Ascending aorta (tissue), 2 donors: ENCODE results near the gene FOXN3. TPM values are rescaled to one million over a fixed set of nuclear protein-coding genes. Genes with fewer than 3 reads are reported as not detected.
A peak's percentile ranks its signal among the peaks of the same experiment; 100 is the strongest.

Source experiments
- DNase-seq, 2 donors: peaks; one replicate each; pipeline ENCODE4 v3.0.0-alpha.2; 2019; ENCODE audit warnings: low spot score in 2 of 2
- H3K27ac ChIP-seq, 2 donors: fragments of 200-600 bp; sonication (generic); one replicate each; pipeline ENCODE4 v1.5.1; 2016 to 2017; ENCODE audit warnings: mild to moderate bottlenecking in 1 of 2
- H3K27me3 ChIP-seq: fragments of 200-600 bp; sonication (generic); one replicate; pipeline ENCODE4 v1.5.1; 2017
- H3K36me3 ChIP-seq, 2 donors: fragments of 200-600 bp; sonication (generic); one replicate each; pipeline ENCODE4 v1.5.1; 2016
- H3K4me1 ChIP-seq, 2 donors: fragments of 200-600 bp; sonication (generic); one replicate each; pipeline ENCODE4 v1.5.1; 2016 to 2017; ENCODE audit warnings: mild to moderate bottlenecking in 1 of 2
- H3K4me3 ChIP-seq, 2 donors: fragments of 200-600 bp; sonication (generic); one replicate each; pipeline ENCODE4 v1.5.1; 2016 to 2017; ENCODE audit warnings: mild to moderate bottlenecking in 1 of 2
- H3K9me3 ChIP-seq, 2 donors: fragments of 200-600 bp; sonication (generic); one replicate each; pipeline ENCODE4 v1.5.1; 2016
- intact Hi-C: fragments of 100-400 bp; cut with DNase I; formaldehyde crosslinking; loops from one replicate; pipeline ENCODE4 v1.15.1; 2023
- total RNA-seq: library from RNA; depleted of rRNA; stranded (reverse); fragments of >200 nt; gene quantifications from one replicate; pipeline ENCODE4 v1.1.0, GENCODE V29; 2016
- TF ChIP-seq, protein P1 (sequence below), 3 experiments: fragments of 200-600 bp in 2 of 3; fragments of 450-650 bp in 1 of 3; sonication (generic) in 2 of 3; IDR thresholded peaks; one replicate each; pipeline ENCODE4 v1.5.1; 2016 to 2019; ENCODE audit warnings: antibody characterized with exemption in 3 of 3, mild to moderate bottlenecking in 1 of 3, moderate library complexity in 1 of 3

The FOXN3 gene
- total RNA-seq, 1 donor from 2014 or later: 96.3 TPM

DNA sequence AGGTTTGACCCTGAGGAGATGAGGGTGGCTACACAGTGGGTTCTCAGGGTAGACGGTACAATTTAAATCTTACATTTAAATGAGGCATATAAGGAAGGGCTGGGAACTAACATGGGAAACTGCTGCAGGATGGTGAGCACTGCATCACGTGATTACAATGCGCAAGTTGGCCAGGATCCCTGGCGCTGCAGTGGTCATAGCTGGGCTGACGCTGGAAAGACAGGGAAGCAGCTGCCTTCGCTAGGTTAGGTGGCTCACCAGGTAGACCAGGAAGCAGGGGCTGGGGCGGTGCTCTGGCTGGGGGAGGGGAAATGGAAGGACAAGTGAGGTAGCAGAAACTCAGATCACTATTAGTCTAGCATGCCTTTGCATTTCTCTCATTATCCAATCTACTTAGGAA, 149.9 kb downstream of the FOXN3 start:
- Histone ChIP-seq H3K4me1 (peaks cover 16 to 39% of the 10 kb centered on the region in 2 donors), H3K27ac (peak overlapping the region; percentile 82 to 84), H3K4me3 (no peak overlapping the region), H3K36me3 (no peaks in the 10 kb centered on the region), H3K9me3 (no peaks in the 10 kb centered on the region), H3K27me3 (no peaks in the 10 kb centered on the region)
- peak in 1 of 2 donors; percentile 61 for DNase-seq
- TF ChIP-seq, protein P1, sequence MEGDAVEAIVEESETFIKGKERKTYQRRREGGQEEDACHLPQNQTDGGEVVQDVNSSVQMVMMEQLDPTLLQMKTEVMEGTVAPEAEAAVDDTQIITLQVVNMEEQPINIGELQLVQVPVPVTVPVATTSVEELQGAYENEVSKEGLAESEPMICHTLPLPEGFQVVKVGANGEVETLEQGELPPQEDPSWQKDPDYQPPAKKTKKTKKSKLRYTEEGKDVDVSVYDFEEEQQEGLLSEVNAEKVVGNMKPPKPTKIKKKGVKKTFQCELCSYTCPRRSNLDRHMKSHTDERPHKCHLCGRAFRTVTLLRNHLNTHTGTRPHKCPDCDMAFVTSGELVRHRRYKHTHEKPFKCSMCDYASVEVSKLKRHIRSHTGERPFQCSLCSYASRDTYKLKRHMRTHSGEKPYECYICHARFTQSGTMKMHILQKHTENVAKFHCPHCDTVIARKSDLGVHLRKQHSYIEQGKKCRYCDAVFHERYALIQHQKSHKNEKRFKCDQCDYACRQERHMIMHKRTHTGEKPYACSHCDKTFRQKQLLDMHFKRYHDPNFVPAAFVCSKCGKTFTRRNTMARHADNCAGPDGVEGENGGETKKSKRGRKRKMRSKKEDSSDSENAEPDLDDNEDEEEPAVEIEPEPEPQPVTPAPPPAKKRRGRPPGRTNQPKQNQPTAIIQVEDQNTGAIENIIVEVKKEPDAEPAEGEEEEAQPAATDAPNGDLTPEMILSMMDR (IDR thresholded peaks at IDR 0.05): no peak
- intact Hi-C loops: no loop called here

DNA sequence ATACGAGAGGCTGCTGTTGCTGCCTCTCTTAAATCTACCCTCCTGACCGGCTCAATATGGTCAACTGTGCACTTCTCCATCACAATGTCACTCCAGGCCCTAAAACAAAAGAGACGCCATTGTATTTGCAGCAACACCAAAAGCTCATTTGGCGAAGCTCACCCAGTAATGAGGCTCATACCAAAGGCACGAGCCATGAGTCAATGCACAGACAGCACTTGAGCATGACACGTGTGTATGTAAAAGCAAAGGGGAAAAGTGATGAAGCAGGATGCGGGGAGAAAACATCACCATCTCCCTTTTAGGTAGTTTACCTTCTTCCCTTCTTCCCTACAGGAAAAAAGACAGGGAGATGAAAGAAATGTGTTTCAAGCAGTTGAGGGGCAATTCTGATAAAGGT, 150.3 kb downstream of the FOXN3 start:
- Histone ChIP-seq H3K4me3 (no peak overlapping the region), H3K27me3 (no peaks in the 10 kb centered on the region), H3K36me3 (no peaks in the 10 kb centered on the region), H3K4me1 (peaks cover 20 to 42% of the 10 kb centered on the region in 2 donors), H3K27ac (peak overlapping the region; percentile 82 to 84), H3K9me3 (no peaks in the 10 kb centered on the region)
- TF ChIP-seq, protein P1 (IDR thresholded peaks at IDR 0.05): no peak
- peak in 1 of 2 donors; percentile 56 for DNase-seq
- intact Hi-C loops: no loop called here

DNA sequence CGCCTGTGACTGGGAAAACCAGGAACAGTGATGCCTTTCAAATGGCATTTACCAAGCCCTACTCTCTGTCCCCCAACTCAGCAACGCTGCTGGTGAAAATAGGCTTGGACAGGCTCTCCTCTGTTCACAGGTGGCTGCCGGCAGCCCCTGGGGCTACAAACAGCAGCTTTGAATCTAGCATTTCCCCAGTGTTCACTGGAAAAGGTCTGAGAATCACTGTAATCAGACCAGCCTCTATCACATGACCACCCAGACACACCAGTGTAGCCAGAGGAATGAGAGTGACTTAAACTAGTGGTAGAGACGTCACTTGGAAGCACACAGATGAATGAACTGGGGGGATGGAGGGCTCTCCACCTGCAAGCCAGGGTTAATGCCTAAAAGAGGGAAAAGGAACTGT, 151.8 kb downstream of the FOXN3 start:
- H3K27ac ChIP-seq: peak overlapping the region; percentile 82 to 84
- H3K9me3 ChIP-seq: no peaks in the 10 kb centered on the region
- no peak overlapping the region for H3K4me3 ChIP-seq
- H3K4me1 ChIP-seq: peaks cover 22 to 47% of the 10 kb centered on the region in 2 donors
- TF ChIP-seq, protein P1 (IDR thresholded peaks at IDR 0.05): no peak
- H3K27me3 ChIP-seq: no peaks in the 10 kb centered on the region
- DNase-seq: peak in 1 of 2 donors; percentile 55
- H3K36me3 ChIP-seq: no peaks in the 10 kb centered on the region
- intact Hi-C loops: no loop called here

DNA sequence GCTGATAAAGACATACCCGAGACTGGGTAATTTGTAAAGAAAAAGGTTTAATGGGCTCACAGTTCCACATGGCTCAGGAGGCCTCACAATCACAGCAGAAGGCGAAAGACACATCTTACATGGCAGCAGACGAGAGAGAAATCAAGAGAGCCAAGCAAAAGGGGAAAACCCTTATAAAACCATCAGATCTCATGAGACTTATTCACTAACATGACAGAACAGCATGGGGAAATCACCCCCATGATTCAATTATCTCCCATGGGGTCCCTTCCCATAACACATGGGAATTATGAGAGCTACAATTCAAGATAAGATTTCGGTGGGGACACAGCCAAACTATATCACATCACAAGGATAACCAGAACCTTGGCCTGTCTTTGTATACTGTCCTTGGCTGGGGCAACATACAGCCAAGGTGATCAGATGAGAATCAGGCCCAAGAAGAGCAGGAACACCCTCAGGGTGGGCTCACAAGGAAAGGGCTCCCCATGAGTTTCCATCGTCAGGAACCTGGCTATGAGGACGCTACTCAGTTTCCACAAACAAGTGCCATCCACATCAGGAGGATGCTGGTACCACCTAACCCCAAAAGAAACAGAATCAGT, 152.7 kb downstream of the FOXN3 start:
- H3K36me3 ChIP-seq: no peaks in the 10 kb centered on the region
- H3K27me3 ChIP-seq: no peaks in the 10 kb centered on the region
- TF ChIP-seq, protein P1 (IDR thresholded peaks at IDR 0.05): no peak
- peak in 1 of 2 donors; percentile 48 for DNase-seq
- H3K9me3 ChIP-seq: no peaks in the 10 kb centered on the region
- no peak overlapping the region for H3K4me3 ChIP-seq
- peak overlapping the region; percentile 31 to 82 for H3K27ac ChIP-seq
- peaks cover 22 to 42% of the 10 kb centered on the region in 2 donors for H3K4me1 ChIP-seq
- intact Hi-C loops: no loop called here

DNA sequence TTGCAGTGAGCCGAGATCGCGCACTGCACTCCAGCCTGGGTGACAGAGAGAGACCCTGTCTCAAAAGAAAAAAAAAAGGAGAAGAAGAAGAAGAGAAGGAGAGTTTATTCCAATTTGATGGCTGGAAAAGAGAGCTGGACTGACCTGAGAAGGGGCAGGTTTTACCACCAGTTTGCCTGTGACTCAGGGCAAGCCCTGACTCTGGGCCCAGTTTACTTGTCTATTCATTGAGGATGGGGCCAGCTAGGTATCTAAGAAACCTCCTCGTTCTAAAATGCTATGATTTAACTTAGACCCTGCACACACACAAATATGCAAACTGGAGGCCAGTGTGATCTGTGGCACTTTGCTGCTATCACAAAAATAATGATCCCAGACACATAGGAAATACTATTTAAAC, 155.0 kb downstream of the FOXN3 start:
- Histone ChIP-seq H3K4me1 (peaks cover 13 to 23% of the 10 kb centered on the region in 2 donors), H3K36me3 (no peaks in the 10 kb centered on the region), H3K9me3 (no peaks in the 10 kb centered on the region), H3K27me3 (no peaks in the 10 kb centered on the region), H3K4me3 (no peak overlapping the region), H3K27ac (peak overlapping the region; percentile 37 to 82)
- intact Hi-C loops: no loop called here
- DNase-seq: peak in 1 of 2 donors; percentile 58
- TF ChIP-seq, protein P1 (IDR thresholded peaks at IDR 0.05): no peak
